Panc1 (cell line): ENCODE results near the gene POLD1.

Experiments
- POLR2AphosphoS5 ChIP-seq: IDR thresholded peaks from 2 replicates; pipeline ENCODE4 v1.6.1; 2012; ENCODE audit warnings: mild to moderate bottlenecking, low read depth, low read length, moderate library complexity
- TCF7L2 ChIP-seq: IDR thresholded peaks from 2 replicates; pipeline ENCODE4 v1.6.1; 2011; ENCODE audit warnings: mild to moderate bottlenecking, low read depth, low read length, inconsistent platforms
- TF ChIP-seq, protein P1 (sequence below): fragments of 450-650 bp; IDR thresholded peaks from 2 replicates; pipeline ENCODE4 v1.5.1; 2017; ENCODE audit warnings: mild to moderate bottlenecking

- no peak for TF ChIP-seq POLR2AphosphoS5
- TF ChIP-seq, protein P1, sequence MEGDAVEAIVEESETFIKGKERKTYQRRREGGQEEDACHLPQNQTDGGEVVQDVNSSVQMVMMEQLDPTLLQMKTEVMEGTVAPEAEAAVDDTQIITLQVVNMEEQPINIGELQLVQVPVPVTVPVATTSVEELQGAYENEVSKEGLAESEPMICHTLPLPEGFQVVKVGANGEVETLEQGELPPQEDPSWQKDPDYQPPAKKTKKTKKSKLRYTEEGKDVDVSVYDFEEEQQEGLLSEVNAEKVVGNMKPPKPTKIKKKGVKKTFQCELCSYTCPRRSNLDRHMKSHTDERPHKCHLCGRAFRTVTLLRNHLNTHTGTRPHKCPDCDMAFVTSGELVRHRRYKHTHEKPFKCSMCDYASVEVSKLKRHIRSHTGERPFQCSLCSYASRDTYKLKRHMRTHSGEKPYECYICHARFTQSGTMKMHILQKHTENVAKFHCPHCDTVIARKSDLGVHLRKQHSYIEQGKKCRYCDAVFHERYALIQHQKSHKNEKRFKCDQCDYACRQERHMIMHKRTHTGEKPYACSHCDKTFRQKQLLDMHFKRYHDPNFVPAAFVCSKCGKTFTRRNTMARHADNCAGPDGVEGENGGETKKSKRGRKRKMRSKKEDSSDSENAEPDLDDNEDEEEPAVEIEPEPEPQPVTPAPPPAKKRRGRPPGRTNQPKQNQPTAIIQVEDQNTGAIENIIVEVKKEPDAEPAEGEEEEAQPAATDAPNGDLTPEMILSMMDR = no peak
- no peak for TF ChIP-seq TCF7L2
Observed at GRCh38 chr19:50430888-50431342, 46.8 kb downstream of the POLD1 start.
